ENCODE results near the gene NRXN2. TPM values are rescaled to one million over a fixed set of nuclear protein-coding genes. Genes with fewer than 3 reads are reported as not detected.

NRXN2 gene
- 1 to 10 TPM; 1.6 to 4.2 (median 3.0) TPM for total RNA-seq

DNA sequence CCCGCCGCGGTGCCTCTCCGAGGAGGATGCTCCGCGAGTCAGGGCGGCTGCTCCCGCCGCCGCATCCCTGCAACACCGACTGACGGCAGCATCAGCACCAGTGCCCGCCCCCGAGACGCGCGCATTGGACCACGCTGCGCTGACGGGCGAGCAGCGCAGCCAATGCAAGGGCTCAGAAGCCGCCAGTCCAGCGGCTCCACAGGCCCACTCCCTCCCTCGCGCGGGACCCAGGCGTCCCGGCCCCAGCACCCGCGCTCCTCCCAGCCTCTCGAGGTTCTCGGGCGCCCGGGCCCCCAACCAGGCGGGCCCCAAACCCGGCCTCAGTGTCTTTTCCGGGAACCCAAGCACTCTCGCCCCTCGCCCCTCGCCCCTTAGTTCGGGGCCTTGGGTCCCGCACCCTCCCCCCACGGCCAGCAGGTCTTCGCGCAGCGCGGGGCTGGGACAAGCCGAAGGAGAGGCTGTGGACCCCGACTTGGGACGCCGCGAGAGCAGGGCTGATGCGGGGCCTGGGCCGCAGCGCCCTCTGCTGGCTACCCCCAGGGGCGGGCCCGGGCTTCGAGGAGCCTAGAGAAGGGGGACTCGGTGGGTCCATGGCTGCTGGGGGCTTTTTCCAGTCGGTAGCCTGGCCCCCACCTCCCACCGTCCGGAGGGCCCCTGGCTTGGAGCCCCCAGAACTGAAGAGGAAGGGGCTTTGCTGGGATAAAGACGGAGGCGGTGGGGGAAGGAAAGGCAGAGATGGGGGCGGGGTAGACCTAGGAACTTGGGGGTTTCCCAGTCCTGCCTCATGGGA is at the start of gene NRXN2:
Gene NRXN2, minus strand, starts transcription at position 81 of the 790 bp plus-strand sequence. CDS start 9,498 bp downstream, outside the sequence.
- peaks cover 0 to 5% of the 10 kb centered on the region in 2 donors for H3K27me3 ChIP-seq
- H3K27ac ChIP-seq = peak within 1 kb of the TSS in 2 of 4 donors; percentile 42 to 73

GRCh38 chr11:64772303-64773018 is 49.5 kb upstream of the NRXN2 start:
- TF ChIP-seq POLR2A (IDR thresholded peaks at IDR 0.05) = no peak
- TF ChIP-seq, protein P1, sequence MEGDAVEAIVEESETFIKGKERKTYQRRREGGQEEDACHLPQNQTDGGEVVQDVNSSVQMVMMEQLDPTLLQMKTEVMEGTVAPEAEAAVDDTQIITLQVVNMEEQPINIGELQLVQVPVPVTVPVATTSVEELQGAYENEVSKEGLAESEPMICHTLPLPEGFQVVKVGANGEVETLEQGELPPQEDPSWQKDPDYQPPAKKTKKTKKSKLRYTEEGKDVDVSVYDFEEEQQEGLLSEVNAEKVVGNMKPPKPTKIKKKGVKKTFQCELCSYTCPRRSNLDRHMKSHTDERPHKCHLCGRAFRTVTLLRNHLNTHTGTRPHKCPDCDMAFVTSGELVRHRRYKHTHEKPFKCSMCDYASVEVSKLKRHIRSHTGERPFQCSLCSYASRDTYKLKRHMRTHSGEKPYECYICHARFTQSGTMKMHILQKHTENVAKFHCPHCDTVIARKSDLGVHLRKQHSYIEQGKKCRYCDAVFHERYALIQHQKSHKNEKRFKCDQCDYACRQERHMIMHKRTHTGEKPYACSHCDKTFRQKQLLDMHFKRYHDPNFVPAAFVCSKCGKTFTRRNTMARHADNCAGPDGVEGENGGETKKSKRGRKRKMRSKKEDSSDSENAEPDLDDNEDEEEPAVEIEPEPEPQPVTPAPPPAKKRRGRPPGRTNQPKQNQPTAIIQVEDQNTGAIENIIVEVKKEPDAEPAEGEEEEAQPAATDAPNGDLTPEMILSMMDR (IDR thresholded peaks at IDR 0.05) = no peak
- Histone ChIP-seq H3K27ac (peak overlapping the region in 2 of 4 donors; percentile 19 to 65), H3K4me3 (no peak overlapping the region), H3K27me3 (no peaks in the 10 kb centered on the region), H3K9me3 (no peaks in the 10 kb centered on the region), H3K4me1 (peaks cover 0 to 43% (median 41%) of the 10 kb centered on the region in 4 donors), H3K36me3 (peaks cover 5 to 92% (median 7%) of the 10 kb centered on the region in 3 donors)
- DNase-seq = no peak

More for the DNA sequence above, at the start of gene NRXN2:
- H3K9me3 ChIP-seq = no peaks in the 10 kb centered on the region
- TF ChIP-seq POLR2A (IDR thresholded peaks at IDR 0.05) = no peak
- TF ChIP-seq, protein P1 (IDR thresholded peaks at IDR 0.05) = peak; percentile 69 to 96 (median 78)
- H3K36me3 ChIP-seq = no peaks in the 10 kb centered on the region
- H3K4me3 ChIP-seq = peak within 1 kb of the TSS; percentile 48 to 79 (median 60)
- peaks cover 0 to 12% (median 0%) of the 10 kb centered on the region in 4 donors for H3K4me1 ChIP-seq
- DNase-seq = peak; percentile 81 to 92 (median 83)

GRCh38 chr11:64771861-64772260 is 48.9 kb upstream of the NRXN2 start:
- Histone ChIP-seq H3K4me3 (no peak overlapping the region), H3K27ac (peak overlapping the region in 2 of 4 donors; percentile 19 to 65), H3K27me3 (no peaks in the 10 kb centered on the region), H3K9me3 (no peaks in the 10 kb centered on the region), H3K36me3 (peaks cover 8 to 98% (median 11%) of the 10 kb centered on the region in 3 donors), H3K4me1 (peaks cover 0 to 44% (median 38%) of the 10 kb centered on the region in 4 donors)
- TF ChIP-seq POLR2A (IDR thresholded peaks at IDR 0.05) = no peak
- TF ChIP-seq, protein P1 (IDR thresholded peaks at IDR 0.05) = no peak
- DNase-seq = no peak

GRCh38 chr11:64770120-64770519 is 47.1 kb upstream of the NRXN2 start:
- Histone ChIP-seq H3K4me1 (peaks cover 0 to 37% (median 29%) of the 10 kb centered on the region in 4 donors), H3K4me3 (no peak overlapping the region), H3K27me3 (no peaks in the 10 kb centered on the region), H3K36me3 (peaks cover 8 to 100% (median 13%) of the 10 kb centered on the region in 3 donors), H3K27ac (no peak overlapping the region), H3K9me3 (no peaks in the 10 kb centered on the region)
- TF ChIP-seq, protein P1 (IDR thresholded peaks at IDR 0.05) = no peak
- no peak for TF ChIP-seq POLR2A (IDR thresholded peaks at IDR 0.05)
- DNase-seq = no peak

- Histone ChIP-seq H3K36me3 (peaks cover 8 to 100% (median 13%) of the 10 kb centered on the region in 3 donors), H3K27ac (no peak overlapping the region), H3K4me1 (peaks cover 0 to 45% (median 32%) of the 10 kb centered on the region in 4 donors), H3K9me3 (no peaks in the 10 kb centered on the region), H3K4me3 (no peak overlapping the region), H3K27me3 (no peaks in the 10 kb centered on the region)
- TF ChIP-seq POLR2A (IDR thresholded peaks at IDR 0.05) = no peak
- DNase-seq = no peak
Observed at GRCh38 chr11:64769283-64769682, 46.3 kb upstream of the NRXN2 start.
